ENCODE data around the gene POLDIP3.
"Not testable (repeated sequence)": the region's sequence is repeated elsewhere in the genome, so short reads cannot be mapped to it uniquely, and the experiment has no call there.

POLDIP3 gene

GRCh38 chr22:42553475-42554361 lies 61.0 kb downstream of the POLDIP3 start, which contains the start of gene SERHL2:
Gene SERHL2 (plus strand): TSS chr22:42553956. CDS start chr22:42554021, 65 bp downstream.
- DNase-seq (ENCODE audit: low read depth), result peak; percentile 61

- not testable (repeated sequence) for DNase-seq (ENCODE audit: low read depth)
These were observed 62.4 kb downstream of the POLDIP3 start for GRCh38 chr22:42552294-42552647.

GRCh38 chr22:42549331-42550060 lies 65.2 kb downstream of the POLDIP3 start:
- DNase-seq (ENCODE audit: low read depth), result no peak

- DNase-seq (ENCODE audit: low read depth), result no peak
These were observed 65.9 kb downstream of the POLDIP3 start for GRCh38 chr22:42548597-42549330.

GRCh38 chr22:42548126-42548525 lies 66.6 kb downstream of the POLDIP3 start:
- not testable (repeated sequence) for DNase-seq (ENCODE audit: low read depth)

GRCh38 chr22:42547562-42547961 lies 67.1 kb downstream of the POLDIP3 start:
- DNase-seq (ENCODE audit: low read depth), result no peak

GRCh38 chr22:42544686-42545085 lies 70.0 kb downstream of the POLDIP3 start:
- DNase-seq (ENCODE audit: low read depth), result no peak

GRCh38 chr22:42539236-42539771 lies 75.4 kb downstream of the POLDIP3 start:
- DNase-seq (ENCODE audit: low read depth), result not testable (repeated sequence)

- not testable (repeated sequence) for DNase-seq (ENCODE audit: low read depth)
These were observed 77.4 kb downstream of the POLDIP3 start for GRCh38 chr22:42537199-42537831.

- not testable (repeated sequence) for DNase-seq (ENCODE audit: low read depth)
These were observed 78.0 kb downstream of the POLDIP3 start for GRCh38 chr22:42536634-42537033.

GRCh38 chr22:42536166-42536565 lies 78.5 kb downstream of the POLDIP3 start:
- no peak for DNase-seq (ENCODE audit: low read depth)

GRCh38 chr22:42535082-42535731 lies 79.5 kb downstream of the POLDIP3 start:
- not testable (repeated sequence) for DNase-seq (ENCODE audit: low read depth)
